GM10847 (cell line): Measurements from ENCODE around the gene BICC1.

ENCODE experiments used
- POLR2A ChIP-seq: IDR thresholded peaks from 2 replicates; pipeline ENCODE4 v1.6.1; 2011; ENCODE audit not compliant: insufficient read length; ENCODE audit errors: extremely low read depth

The BICC1 gene

GRCh38 chr10:58511765-58512490 lies 744 bp upstream of the BICC1 start:
- TF ChIP-seq POLR2A: no peak

GRCh38 chr10:58513188-58514110 lies 777 bp downstream of the BICC1 start:
- TF ChIP-seq POLR2A: no peak

- TF ChIP-seq POLR2A: no peak
Observed at GRCh38 chr10:58514111-58514770, 1.6 kb downstream of the BICC1 start.

GRCh38 chr10:58515291-58515941 lies 2.7 kb downstream of the BICC1 start:
- no peak for TF ChIP-seq POLR2A

- TF ChIP-seq POLR2A: no peak
Observed at GRCh38 chr10:58516119-58516518, 3.4 kb downstream of the BICC1 start.

- no peak for TF ChIP-seq POLR2A
Observed at GRCh38 chr10:58516671-58517070, 4.0 kb downstream of the BICC1 start.

- no peak for TF ChIP-seq POLR2A
Observed at GRCh38 chr10:58517081-58517480, 4.4 kb downstream of the BICC1 start.

GRCh38 chr10:58517491-58518355 lies 5.1 kb downstream of the BICC1 start:
- TF ChIP-seq POLR2A: no peak

- TF ChIP-seq POLR2A: no peak
Observed at GRCh38 chr10:58518775-58519174, 6.1 kb downstream of the BICC1 start.

GRCh38 chr10:58529077-58529728 lies 16.5 kb downstream of the BICC1 start:
- TF ChIP-seq POLR2A: no peak

GRCh38 chr10:58531084-58531695 lies 18.5 kb downstream of the BICC1 start:
- TF ChIP-seq POLR2A: no peak

- TF ChIP-seq POLR2A: no peak
Observed at GRCh38 chr10:58535311-58535710, 22.6 kb downstream of the BICC1 start.

- TF ChIP-seq POLR2A: no peak
Observed at GRCh38 chr10:58543141-58543540, 30.5 kb downstream of the BICC1 start.
